Colonic mucosa (tissue), 4 donors: ENCODE results near the gene CUZD1. TPM values are rescaled to one million over a fixed set of nuclear protein-coding genes. Genes with fewer than 3 reads are reported as not detected.

Experiments used
- DNase-seq: peaks from one replicate; pipeline ENCODE4 v3.0.0-alpha.2; 2020
- H3K27ac ChIP-seq: fragments of 200-600 bp; one replicate; pipeline ENCODE4 v1.8.0; 2021
- H3K27me3 ChIP-seq: fragments of 200-600 bp; one replicate; pipeline ENCODE4 v1.8.0; 2021
- H3K36me3 ChIP-seq: fragments of 200-600 bp; one replicate; pipeline ENCODE4 v1.8.0; 2021
- H3K4me1 ChIP-seq: fragments of 200-600 bp; one replicate; pipeline ENCODE4 v1.8.0; 2021; ENCODE audit warnings: mild to moderate bottlenecking
- H3K4me3 ChIP-seq: fragments of 200-600 bp; one replicate; pipeline ENCODE4 v1.8.0; 2021
- H3K9ac ChIP-seq, 2 donors: one replicate each; pipeline ENCODE4 v1.7.0; 2013; ENCODE audit warnings: control low read depth in 2 of 2, low read depth in 2 of 2, low read length in 2 of 2
- H3K9me3 ChIP-seq: fragments of 200-600 bp; one replicate; pipeline ENCODE4 v1.8.0; 2021
- CTCF ChIP-seq: fragments of 200-600 bp; IDR thresholded peaks from one replicate; pipeline ENCODE4 v1.8.0; 2022; ENCODE audit warnings: antibody characterized with exemption, mild to moderate bottlenecking
- intact Hi-C: fragments of 100-400 bp; cut with DNase I; formaldehyde crosslinking; loops from one replicate; pipeline ENCODE4 v1.14.1; 2022
- total RNA-seq, 2 donors: library from RNA; stranded (reverse); fragmentation: NEBNext Ultra II Directional in 1 of 2; extraction: Animal tissue kit (Norgen Biotek cat#: 25700) in 1 of 2; gene quantifications; one replicate each; pipeline ENCODE4 v1.2.1, GENCODE V29; 2021
- donor health status: healthy.
- donor health status: DM: no; HTN: no; CAD: no.
- donor health status: DM: no; HTN: no; CAD: no.

The CUZD1 gene
- total RNA-seq, 2 donors from 2014 or later: 0.77 to 3.6 TPM

- DNase-seq: no peak
- H3K4me1 ChIP-seq: no peaks in the 10 kb centered on the region
- intact Hi-C loops: no loop called here
These were observed 46.9 kb downstream of the CUZD1 start for GRCh38 chr10:122798704-122799231.

GRCh38 chr10:122796796-122797195, 48.9 kb downstream of the CUZD1 start:
- Histone ChIP-seq H3K9me3 (no peaks in the 10 kb centered on the region), H3K4me3 (no peak overlapping the region), H3K27ac (no peak overlapping the region), H3K4me1 (no peaks in the 10 kb centered on the region), H3K36me3 (no peaks in the 10 kb centered on the region), H3K9ac (no peak overlapping the region), H3K27me3 (no peaks in the 10 kb centered on the region)
- no peak for DNase-seq
- intact Hi-C loops: no loop called here
- TF ChIP-seq CTCF: no peak

More at GRCh38 chr10:122798704-122799231, 46.9 kb downstream of the CUZD1 start:
- H3K4me3 ChIP-seq: no peak overlapping the region
- H3K27ac ChIP-seq: no peak overlapping the region
- H3K9ac ChIP-seq: no peak overlapping the region
- no peaks in the 10 kb centered on the region for H3K27me3 ChIP-seq
- no peaks in the 10 kb centered on the region for H3K36me3 ChIP-seq
- no peak for TF ChIP-seq CTCF
- H3K9me3 ChIP-seq: no peaks in the 10 kb centered on the region

GRCh38 chr10:122795924-122796323, 49.7 kb downstream of the CUZD1 start:
- intact Hi-C loops: no loop called here

GRCh38 chr10:122786269-122786668, 59.4 kb downstream of the CUZD1 start:
- Histone ChIP-seq H3K9me3 (no peaks in the 10 kb centered on the region), H3K4me1 (no peaks in the 10 kb centered on the region), H3K36me3 (no peaks in the 10 kb centered on the region), H3K9ac (no peak overlapping the region), H3K27me3 (no peaks in the 10 kb centered on the region), H3K4me3 (no peak overlapping the region), H3K27ac (no peak overlapping the region)
- intact Hi-C loops: no loop called here
- no peak for DNase-seq
- TF ChIP-seq CTCF: no peak

More at GRCh38 chr10:122795924-122796323, 49.7 kb downstream of the CUZD1 start:
- H3K27me3 ChIP-seq: no peaks in the 10 kb centered on the region
- no peak overlapping the region for H3K4me3 ChIP-seq
- H3K9ac ChIP-seq: no peak overlapping the region
- H3K36me3 ChIP-seq: no peaks in the 10 kb centered on the region
- H3K4me1 ChIP-seq: no peaks in the 10 kb centered on the region
- no peak overlapping the region for H3K27ac ChIP-seq
- no peak for TF ChIP-seq CTCF
- no peaks in the 10 kb centered on the region for H3K9me3 ChIP-seq
- DNase-seq: no peak

- H3K9ac ChIP-seq: no peak overlapping the region
- no peak for DNase-seq
- H3K27me3 ChIP-seq: no peaks in the 10 kb centered on the region
- no peak overlapping the region for H3K27ac ChIP-seq
- intact Hi-C loops: no loop called here
- no peaks in the 10 kb centered on the region for H3K9me3 ChIP-seq
- H3K36me3 ChIP-seq: no peaks in the 10 kb centered on the region
- H3K4me3 ChIP-seq: no peak overlapping the region
- no peaks in the 10 kb centered on the region for H3K4me1 ChIP-seq
- TF ChIP-seq CTCF: no peak
These were observed 62.7 kb downstream of the CUZD1 start for GRCh38 chr10:122782911-122783310.

Other genes with a start within 250 kb of the CUZD1 start
- not detected for gene C10orf120, start 146.0 kb downstream of the CUZD1 start, total RNA-seq
- 1 to 10 TPM; 4.3 to 6.8 TPM for gene FAM24B, start 33.7 kb upstream of the CUZD1 start, total RNA-seq
- not detected for gene FAM24A, start 64.8 kb upstream of the CUZD1 start, total RNA-seq
- 1 to 10 TPM; 6.3 to 6.8 TPM for gene C10orf88, start 108.4 kb upstream of the CUZD1 start, total RNA-seq
- 1 to 10 TPM; 1.7 to 2.6 TPM for gene PSTK, start 134.5 kb upstream of the CUZD1 start, total RNA-seq
- 10 to 100 TPM in 1 of 2 donors, 1 to 10 TPM in 1; 7.5 to 16.7 TPM for gene IKZF5, start 162.9 kb upstream of the CUZD1 start, total RNA-seq
- gene ACADSB, start 163.1 kb upstream of the CUZD1 start, total RNA-seq: 10 to 100 TPM; 17.6 to 69.3 TPM